ENCODE measurements around the gene ZNRF4.

ZNRF4 gene

GRCh38 chr19:5443723-5444122 is 11.5 kb upstream of the ZNRF4 start:
- no peak for DNase-seq

GRCh38 chr19:5444431-5444830 is 10.8 kb upstream of the ZNRF4 start:
- DNase-seq, result no peak

- no peak for DNase-seq
Observed at GRCh38 chr19:5445071-5445470, 10.1 kb upstream of the ZNRF4 start.

GRCh38 chr19:5445561-5446055 is 9.6 kb upstream of the ZNRF4 start:
- no peak for DNase-seq

- no peak for DNase-seq
Observed at GRCh38 chr19:5447700-5448311, 7.4 kb upstream of the ZNRF4 start.

GRCh38 chr19:5448374-5448773 is 6.8 kb upstream of the ZNRF4 start:
- no peak for DNase-seq

- no peak for DNase-seq
Observed at GRCh38 chr19:5450482-5451126, 4.6 kb upstream of the ZNRF4 start.

GRCh38 chr19:5451494-5451893 is 3.7 kb upstream of the ZNRF4 start:
- no peak for DNase-seq

GRCh38 chr19:5452594-5453565 is 2.3 kb upstream of the ZNRF4 start:
- DNase-seq, result peak in 2 of 3 donors; percentile 16

- no peak for DNase-seq
Observed at GRCh38 chr19:5454743-5455142, 474 bp upstream of the ZNRF4 start.

GRCh38 chr19:5456130-5456840 is 1.1 kb downstream of the ZNRF4 start:
- DNase-seq, result no peak

GRCh38 chr19:5456841-5457200 is 1.6 kb downstream of the ZNRF4 start:
- no peak for DNase-seq

GRCh38 chr19:5457709-5458108 is 2.5 kb downstream of the ZNRF4 start:
- DNase-seq, result no peak

GRCh38 chr19:5458420-5458819 is 3.2 kb downstream of the ZNRF4 start:
- DNase-seq, result no peak

- no peak for DNase-seq
Observed at GRCh38 chr19:5459360-5459759, 4.1 kb downstream of the ZNRF4 start.

GRCh38 chr19:5460748-5461147 is 5.5 kb downstream of the ZNRF4 start:
- DNase-seq, result no peak

GRCh38 chr19:5463959-5464358 is 8.7 kb downstream of the ZNRF4 start:
- no peak for DNase-seq

GRCh38 chr19:5466072-5466471 is 10.9 kb downstream of the ZNRF4 start:
- no peak for DNase-seq

- DNase-seq, result no peak
Observed at GRCh38 chr19:5466814-5467291, 11.6 kb downstream of the ZNRF4 start.

- no peak for DNase-seq
Observed at GRCh38 chr19:5470264-5470671, 15.1 kb downstream of the ZNRF4 start.

- DNase-seq, result no peak
Observed at GRCh38 chr19:5472286-5472685, 17.1 kb downstream of the ZNRF4 start.

GRCh38 chr19:5473646-5474045 is 18.4 kb downstream of the ZNRF4 start:
- no peak for DNase-seq

All from suppressor macrophage treated with lipopolysaccharide for 1 hour (primary cell).